ENCODE measurements around the gene LMTK2. TPM values are rescaled to one million over a fixed set of nuclear protein-coding genes. Genes with fewer than 3 reads are reported as not detected.

Gene LMTK2
- polyA plus RNA-seq, 3 donors, result 12.7 to 16.2 (median 15.1) TPM

DNA sequence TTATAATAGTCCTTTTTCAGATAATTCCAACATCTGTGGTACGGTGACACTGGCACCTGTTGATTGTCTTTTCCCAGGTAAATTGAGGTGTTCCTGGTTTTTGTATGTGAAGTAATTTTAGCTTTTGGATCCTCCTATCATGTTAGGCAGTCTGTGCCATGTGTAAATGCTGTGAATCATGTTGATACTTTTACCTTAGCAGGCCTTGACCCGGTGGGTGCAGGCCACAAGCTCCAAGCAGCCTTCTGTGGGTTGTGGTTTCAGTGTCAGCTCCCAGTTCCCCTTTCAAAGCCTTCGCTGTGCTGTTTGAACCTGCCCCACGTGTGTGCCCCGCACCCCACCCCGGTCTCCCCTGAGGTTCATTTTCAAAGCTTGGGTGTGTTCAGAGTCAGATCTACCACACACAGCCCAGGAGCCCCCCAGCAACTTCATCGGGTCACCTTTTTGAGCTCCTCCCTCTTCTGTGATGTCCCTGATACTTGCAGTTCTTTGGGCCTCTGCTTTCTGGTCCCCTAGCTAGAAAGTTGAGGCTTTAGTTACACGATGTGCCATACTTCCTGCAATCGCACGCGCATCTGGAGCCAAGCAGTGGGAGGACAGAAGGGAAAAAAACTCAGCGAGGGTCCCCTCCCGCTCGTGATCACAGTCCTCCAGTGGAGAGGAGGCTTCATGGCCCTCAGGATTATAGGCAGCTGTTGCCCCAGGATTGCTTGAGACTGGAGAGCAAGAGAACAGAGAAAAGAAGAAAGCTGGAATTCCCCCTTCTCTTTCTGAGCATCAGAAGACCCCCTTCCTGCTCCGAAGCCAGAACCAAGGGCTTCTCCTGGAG is 95.9 kb downstream of the LMTK2 start:
- no peak for DNase-seq

DNA sequence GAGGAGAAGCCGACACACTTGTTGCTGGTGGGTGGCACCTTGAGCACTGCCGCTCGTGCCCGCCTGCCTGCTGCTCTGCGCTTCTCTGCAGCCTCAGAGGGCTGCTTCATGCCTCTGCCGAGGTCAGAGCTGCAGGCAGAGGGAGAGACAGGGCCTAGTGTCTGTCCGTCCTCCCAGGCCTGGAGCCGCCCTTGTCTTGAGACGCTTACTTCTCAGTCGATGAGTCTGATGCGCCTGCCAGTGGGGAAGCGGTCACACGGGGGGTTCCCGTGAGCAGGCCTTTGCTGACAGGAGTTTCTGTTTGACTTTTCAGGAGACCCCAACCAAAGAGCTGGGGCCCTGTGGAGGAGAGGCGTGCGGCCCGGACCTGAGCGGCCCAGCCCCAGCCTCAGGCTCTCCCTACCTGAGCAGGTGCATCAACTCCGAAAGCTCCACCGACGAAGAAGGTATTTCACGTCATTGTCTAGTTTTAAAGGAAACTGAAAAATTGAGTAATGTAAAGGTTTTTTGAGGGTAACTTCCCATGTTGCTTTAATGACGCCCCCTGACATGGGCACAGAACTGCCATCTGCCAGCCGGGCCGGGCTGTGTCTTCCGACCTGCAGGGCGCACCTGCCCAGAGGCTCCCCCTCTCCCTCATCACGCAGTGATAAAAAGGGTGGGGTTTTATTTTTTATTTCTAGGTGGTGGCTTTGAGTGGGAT is 96.8 kb downstream of the LMTK2 start:
- no peak for DNase-seq

DNA sequence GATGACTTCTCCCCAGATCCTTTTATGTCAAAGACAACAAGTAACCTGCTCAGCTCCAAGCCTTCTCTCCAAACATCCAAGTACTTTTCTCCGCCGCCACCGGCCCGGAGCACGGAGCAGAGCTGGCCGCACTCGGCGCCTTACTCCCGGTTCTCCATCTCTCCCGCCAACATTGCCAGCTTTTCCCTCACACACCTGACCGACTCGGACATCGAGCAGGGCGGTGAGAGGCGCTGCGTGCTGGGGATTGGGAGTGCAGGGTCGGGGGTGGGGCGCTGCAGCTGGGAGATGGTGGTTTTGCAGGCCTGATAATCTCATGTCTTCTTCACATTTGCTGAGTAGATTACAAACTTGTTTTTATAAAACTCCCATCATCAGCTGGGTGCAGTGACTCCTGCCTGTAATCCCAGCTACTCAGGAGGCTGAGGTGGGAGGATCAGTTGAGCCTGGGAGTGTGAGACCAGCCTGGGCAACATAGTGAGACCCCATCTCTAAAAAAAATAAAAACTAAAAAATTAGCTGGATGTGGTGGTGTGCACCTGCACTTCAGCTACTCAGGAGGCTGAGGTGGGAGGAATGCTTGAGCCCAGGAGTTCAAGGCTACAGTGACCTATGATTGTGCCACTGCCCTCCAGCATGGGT is 97.4 kb downstream of the LMTK2 start:
- no peak for DNase-seq

DNA sequence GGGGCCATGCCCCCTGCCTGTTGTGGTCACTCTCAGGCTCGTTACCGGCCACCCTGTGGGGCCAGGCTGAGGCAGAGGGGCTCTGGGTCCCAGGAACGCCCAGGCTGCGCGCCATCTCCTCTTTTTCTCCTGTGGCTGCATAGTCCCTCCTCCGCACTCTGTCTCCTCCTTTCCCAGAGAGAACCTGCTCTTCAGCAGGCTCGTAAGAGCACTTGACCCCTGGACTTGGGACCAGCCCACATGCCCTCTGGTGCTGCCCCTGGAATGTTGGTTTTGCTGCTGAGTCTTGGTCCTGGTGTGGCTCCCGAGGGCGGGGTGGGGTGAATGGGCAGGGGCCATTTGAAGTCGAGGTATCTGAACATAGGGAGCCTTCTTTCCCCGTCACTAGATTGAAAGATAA is 98.0 kb downstream of the LMTK2 start:
- no peak for DNase-seq

DNA sequence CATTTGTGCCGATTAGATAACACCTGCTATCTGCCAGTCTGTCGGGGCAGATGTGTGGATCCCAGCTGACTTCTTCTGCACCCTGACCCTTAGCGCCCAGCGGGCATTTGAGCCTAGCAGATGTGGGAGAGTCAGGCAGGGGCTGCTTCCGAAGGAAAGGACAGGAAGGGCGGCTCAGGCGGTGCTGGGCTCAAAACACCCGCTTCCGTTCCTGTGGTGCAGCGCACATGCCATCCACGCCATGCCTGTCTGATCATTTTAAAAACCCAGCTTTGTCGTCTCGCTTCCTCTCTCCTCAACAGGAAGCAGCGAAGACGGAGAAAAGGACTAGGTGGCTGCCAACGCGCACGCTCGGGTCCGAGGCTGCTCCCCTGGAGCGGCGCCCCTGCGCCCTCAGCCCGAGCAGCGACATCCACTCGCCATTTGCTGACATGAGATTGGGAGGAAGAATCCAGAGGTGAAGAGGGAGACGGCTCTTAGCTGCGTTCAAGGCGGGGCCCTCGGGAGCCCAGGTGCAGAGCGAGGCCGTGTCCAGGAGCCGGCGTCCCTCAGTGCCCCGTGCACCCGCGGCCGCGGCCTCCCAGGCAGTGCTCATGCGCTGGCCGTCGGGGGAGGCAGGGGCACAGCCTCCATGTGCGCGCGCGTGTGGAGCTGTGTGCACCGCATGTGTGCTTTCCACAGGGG is 98.6 kb downstream of the LMTK2 start:
- DNase-seq, result no peak

DNA sequence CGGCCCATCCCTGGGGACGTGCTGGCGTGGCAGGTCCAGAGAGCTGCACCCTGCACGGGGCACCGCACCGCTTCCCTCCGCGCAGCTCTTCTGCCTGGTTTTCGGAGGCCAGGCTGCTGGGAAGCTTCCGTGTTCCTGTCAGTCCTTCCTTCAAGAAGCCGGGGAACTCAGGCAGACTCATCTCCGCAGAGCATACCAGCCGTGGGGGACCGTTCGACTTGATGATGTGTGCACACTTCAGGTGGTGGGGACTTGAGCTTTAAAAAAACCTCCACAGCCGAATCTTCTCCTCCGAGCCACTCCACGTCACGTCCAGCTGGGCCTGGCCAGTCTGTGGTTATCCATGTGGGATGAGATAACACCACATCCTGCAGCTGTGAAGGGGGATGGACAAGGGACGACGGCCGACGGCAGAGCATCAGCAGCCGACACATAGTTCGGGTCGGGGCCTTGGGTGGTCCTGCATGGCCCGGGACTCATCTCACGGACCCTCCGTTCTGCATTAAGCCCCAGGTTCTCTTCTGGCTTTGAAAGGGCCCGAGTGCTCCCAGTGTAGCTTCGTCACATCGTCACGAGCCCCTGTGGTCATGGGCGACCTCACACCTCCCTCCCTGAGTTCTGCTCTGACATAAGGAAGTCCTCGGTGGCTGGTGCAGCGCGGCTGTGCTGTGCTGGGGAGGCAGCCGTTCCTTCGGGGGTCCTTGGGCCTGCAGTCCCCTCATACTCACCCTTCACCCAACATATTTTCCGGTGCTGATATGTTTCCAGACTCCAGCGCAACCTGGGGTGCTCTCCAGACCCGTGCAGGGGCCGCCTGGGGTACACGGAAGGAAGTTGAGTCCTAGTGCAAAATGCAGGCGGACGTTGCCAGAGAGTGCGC is 100.0 kb downstream of the LMTK2 start:
- no peak for DNase-seq

DNA sequence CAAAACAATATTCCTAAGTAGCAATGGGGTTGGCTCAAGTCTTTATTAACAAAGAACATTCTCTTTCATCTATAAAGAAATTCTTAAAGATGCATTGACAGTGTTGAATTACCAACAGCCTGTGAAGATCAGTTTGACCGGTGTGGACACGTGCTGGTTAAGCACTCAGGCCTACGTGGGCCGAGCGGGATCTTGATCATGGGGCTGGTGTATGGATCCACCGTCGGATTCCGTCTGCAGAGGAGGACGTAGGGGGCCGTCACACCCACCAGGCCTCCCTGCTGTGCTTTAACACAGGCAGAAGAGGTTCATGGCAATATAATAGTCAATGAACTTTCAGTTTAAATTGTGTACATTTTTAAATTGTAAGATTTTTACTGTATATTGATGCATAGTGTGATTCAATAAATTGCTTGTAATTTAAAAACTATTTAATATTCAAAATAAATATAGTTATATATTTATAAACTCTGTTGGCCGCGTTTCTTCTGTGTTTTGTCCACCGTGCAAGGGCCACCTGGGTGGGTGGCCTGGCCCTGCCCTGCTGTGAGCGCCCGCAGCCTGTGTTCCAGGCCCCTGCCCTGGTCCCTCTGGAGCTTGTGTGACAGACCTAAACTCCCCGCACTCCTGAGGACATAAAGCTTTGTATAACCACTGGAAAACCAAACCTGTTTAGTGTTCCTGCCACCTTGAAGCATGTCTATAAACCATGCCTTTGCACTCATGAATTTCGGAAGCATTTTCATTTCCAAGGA is 102.7 kb downstream of the LMTK2 start:
- DNase-seq, result no peak

DNA sequence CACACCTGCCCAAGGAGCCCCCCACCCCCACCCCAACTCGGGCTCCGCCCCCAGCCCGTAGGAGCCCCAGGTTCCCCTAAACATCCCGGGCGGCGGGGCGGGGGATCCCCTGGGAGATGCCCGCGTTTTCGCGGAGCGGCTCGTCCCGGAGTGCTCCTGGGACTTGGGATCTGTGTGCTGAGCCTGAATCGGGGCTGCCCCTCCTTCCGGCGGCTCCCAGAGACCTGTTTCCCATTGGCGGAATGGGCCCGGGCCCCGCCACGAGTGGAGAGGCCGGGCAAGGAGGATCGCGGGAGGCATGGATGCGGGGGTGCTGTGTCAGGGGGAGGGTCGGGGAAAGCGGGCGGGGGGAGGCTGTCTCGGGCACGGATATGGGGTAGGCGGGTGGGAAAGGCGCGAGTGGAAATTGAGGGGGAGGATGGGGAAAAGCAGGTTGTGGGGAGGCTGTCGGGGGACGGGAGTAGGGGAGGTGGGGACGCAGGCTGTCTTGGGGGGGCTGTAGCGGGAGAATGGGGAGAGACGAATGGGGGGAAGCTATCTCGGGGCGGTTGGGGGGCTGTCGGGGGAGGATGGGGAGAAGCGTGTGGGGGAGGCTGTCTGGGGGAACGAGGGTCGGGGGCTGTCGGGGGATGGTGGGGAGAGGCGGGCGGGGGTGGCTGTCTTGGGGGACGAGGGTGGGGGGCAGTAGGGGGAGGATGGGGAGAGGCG is 104.0 kb downstream of the LMTK2 start:
- DNase-seq, result no peak

DNA sequence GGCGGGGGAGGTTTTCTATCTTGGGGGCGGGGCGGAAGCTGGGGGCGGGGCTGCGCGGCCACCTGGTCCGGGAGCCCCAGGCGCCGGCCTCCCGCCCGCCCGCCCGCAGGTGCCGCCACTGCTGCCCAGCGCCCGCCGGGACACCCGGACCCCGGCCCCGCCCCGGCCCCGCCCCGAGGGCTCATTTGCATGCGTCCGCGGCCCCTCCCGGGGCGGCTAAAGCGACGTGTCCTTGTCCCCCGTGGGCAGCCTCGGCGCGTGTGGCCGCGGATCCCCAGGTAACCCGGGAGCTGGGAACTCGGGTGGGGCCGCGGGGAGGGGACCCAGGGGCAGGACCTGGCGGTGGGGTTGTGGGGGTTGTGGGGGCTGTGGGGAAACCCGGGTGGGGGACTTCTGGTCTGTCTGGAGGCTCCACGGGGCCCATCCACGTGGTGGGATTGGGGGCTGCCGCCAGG is 104.6 kb downstream of the LMTK2 start, which contains the start of gene BHLHA15:
Gene BHLHA15 (plus strand): TSS at position 219 of the 455 bp plus-strand sequence. CDS start 871 bp downstream, outside the sequence.
- DNase-seq, result no peak

DNA sequence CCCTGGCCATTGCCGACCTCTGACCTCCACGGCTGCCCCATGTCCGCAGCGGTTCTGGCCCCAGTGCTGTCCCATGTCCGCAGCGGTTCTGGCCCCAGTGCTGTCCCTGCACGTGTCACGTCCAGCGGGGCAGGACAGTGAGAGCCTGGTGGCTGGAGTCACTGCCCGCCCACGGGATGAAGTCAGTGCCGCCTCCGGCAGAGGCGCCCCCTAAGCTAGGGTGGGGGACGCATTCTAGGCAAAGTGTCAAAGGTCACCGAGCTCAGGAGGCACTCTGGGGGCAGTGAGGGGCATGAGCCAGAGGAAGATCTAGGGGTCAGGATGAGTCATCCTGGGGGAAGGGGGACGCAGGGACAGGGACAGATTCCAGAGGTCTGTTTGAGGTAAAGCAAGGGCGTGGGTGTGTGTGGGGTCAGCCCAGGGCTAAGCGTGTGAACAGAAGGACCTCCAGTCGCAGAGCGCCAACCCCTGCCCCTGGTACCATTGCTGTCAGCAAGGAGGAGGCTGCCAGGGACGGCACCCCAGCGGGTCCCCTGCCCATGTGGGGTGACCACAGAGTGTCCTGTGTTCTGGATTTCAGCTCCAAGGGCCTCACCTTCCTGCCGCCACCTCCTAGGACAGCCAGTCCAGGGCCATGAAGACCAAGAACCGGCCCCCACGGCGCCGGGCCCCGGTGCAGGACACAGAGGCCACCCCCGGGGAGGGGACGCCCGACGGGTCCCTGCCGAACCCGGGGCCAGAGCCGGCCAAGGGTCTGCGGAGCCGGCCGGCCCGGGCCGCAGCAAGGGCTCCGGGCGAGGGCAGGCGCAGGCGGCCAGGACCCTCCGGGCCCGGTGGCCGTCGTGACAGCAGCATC is 105.2 kb downstream of the LMTK2 start:
- no peak for DNase-seq

DNA sequence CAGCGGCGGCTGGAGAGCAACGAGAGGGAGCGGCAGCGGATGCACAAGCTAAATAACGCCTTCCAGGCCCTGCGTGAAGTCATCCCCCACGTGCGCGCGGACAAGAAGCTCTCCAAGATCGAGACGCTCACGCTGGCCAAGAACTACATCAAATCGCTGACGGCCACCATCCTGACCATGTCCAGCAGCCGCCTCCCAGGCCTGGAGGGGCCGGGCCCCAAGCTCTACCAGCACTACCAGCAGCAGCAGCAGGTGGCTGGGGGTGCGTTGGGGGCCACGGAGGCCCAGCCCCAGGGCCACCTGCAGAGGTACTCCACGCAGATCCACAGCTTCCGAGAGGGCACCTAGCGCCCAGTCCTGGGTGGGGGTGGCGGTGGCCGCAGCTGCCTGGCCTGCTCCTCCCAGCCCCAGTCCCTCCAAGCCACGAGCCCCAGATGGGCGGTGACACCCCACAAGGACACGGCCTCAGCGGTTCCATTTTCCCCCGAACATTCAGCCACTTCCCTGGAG is 105.9 kb downstream of the LMTK2 start:
- no peak for DNase-seq

DNA sequence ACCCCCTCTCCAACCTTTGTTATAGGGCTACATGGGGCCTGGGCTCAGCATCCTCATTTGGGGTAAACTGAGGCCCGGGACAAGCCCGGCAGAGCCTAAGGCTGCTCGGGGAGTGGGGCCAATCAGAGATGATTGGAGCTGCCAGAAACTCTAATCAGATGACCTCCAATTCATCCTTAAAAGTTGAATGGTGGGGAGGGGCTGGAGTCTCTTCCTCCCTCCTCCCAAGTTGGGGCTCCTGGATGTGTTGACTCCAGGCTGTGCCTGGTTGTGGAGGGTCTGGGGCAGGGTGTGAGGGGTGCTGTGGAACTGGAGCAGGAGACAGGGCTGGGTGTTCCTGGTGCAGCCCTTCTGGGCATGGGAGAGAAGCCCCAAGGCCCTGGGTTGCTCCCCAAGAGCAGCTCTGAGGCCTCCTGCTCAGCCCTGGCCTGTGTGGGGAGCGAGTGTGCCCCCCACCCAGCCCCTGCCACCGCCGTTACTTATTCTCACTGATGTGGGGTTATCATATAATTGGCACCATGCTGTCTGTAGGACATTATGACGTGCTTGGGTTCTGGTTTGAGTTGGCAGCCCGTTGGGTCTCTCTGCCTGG is 106.7 kb downstream of the LMTK2 start:
- no peak for DNase-seq

DNA sequence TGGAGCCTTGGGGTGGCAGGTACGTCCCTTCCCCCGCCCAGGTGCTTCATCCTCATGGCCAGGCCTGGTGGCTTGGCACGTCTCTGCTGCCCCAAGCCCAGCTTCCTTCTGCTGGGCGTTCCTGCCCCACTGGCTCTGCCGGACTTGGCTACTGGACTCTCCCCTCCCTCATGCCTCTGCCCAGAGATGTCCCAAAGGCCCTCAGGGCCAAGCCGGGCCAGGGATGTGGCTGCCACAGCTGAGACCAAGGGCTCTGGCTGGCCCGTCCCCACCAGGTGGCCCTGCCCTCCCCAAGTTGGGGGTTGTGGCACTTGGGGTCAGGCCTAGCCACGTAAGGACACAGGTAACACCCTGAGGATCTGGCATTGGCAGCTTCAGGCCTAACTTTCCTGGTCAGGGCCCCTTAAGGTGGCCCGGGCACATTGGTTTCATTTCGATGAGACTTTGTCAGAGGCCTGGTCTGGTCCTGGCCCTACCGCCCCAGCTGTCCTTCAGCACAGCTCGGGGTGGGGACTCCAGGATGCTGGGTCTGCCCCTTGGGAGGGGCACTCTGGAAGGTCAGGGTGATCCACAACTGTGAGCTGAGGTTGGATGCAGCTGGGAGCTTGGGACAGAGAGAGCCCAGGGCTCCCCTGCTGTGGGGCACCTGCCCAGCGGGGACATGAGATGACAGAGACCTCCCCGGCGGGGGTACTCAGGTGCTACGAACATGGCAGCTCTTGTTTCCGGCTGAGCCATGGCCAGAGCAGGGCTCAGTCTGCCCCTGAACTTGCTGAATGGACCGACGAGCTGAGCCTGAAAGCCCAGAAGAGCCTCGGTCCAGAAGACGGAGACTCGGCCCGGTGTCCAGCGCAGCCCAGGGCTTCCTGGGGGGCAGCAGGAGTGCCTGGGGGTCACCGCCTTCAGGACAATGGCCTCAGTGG is 107.5 kb downstream of the LMTK2 start:
- DNase-seq, result no peak

DNA sequence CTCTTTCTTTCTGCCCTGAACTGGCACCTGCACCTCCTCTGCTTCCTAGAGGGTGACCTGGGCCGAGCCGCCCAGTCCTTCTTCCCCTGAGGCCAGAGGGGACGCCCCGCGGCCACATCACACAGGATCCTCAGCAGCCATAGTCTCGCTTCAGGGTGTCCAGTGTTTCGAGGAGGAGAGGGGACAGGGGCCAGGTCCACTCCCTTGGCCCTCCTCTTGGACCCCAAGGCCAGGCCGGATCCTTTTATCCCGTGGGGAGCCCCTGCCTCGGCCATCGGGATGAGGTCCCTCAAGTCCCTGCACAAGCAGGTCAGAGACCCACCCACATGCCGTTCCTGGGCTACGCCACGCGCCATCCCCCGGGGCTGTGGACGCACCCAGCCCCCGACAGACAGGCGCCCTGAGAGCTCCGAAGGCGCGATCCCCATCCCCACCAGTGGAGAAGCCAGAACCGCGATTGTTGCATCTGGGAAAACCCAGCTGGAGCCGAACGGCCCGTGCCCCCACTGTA is 108.2 kb downstream of the LMTK2 start:
- no peak for DNase-seq

DNA sequence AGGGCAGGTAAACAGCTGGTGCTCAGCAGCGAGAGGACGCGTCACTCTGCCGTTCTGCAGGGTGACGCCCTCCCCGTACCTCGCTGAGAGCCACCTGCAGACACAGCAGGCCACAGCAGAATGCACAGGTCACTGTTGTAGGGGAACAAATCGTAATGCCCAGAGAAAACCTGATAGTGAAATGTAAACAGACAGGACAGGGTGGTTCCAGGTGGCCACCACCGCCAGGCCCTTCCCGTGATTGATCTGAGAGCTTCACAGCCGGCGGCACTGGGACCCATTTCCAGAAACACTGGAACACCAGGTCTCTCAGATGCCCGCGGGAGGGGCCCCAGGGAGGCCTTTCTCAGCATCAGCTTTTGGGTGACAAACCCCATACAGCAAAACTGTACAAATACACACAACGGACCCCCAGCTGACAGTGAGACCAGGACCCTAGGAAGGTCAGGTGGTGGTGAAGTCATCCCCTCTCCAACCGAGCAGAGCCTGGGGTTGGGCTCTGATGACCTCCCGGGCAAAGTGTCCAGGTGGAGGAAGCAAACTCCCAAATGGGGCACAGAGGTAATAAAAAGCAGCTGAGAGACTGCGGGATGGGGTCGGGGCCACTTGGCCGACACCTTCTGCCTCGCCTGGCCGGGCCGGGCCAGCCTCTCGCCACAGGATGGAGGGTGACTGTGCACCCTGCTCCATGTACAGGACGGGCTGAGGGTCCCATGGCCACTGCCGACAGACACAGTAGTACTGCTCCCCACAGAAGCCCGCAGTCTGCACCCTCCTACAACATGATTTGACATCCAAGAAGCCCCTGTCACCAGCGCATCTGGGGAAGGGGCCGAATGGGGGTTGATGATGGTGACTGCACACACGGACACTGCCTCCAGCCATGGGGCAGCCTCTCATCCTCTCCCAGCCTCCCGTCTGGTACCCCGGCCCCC is 109.2 kb downstream of the LMTK2 start:
- DNase-seq, result no peak

Measured in renal pelvis (tissue), 4 donors.